Neutrophil (primary cell): ENCODE results near the gene WTAP.
"Not testable (repeated sequence)": the region's sequence is repeated elsewhere in the genome, so short reads cannot be mapped to it uniquely, and the experiment has no call there.

Experiments
- H3K27ac ChIP-seq: fragments of 200-600 bp; sonication (generic); 2 replicates; pipeline ENCODE4 v1.5.1; 2016; ENCODE audit warnings: mild to moderate bottlenecking, moderate library complexity
- H3K27me3 ChIP-seq: fragments of 200-600 bp; sonication (generic); 2 replicates; pipeline ENCODE4 v1.6.0; 2016; ENCODE audit warnings: mild to moderate bottlenecking
- H3K36me3 ChIP-seq: fragments of 200-600 bp; sonication (generic); 2 replicates; pipeline ENCODE4 v1.5.1; 2017
- H3K4me1 ChIP-seq, 2 experiments: fragments of 200-600 bp in 1 of 2; sonication (generic) in 1 of 2; 1 replicate in 1 of 2; 2 replicates in 1 of 2; pipeline versions ENCODE4 v1.5.1 to v1.6.1; 2013 to 2016; ENCODE audit warnings: low read depth in 1 of 2, low read length in 1 of 2, mild to moderate bottlenecking in 1 of 2, moderate library complexity in 1 of 2; ENCODE audit not compliant: control insufficient read depth in 1 of 2, insufficient read depth in 1 of 2
- H3K4me3 ChIP-seq, 2 experiments: fragments of 200-600 bp in 1 of 2; sonication (generic) in 1 of 2; 1 replicate in 1 of 2; 2 replicates in 1 of 2; pipeline ENCODE4 v1.5.1; 2013 to 2016; ENCODE audit warnings: low read depth in 1 of 2, low read length in 1 of 2, mild to moderate bottlenecking in 1 of 2, moderate library complexity in 1 of 2
- H3K9me3 ChIP-seq: fragments of 200-600 bp; sonication (generic); 2 replicates; pipeline ENCODE4 v1.5.1; 2016
- CTCF ChIP-seq: fragments of 200-600 bp; sonication (generic); IDR thresholded peaks from 2 replicates; pipeline ENCODE4 v1.5.1; 2016; ENCODE audit warnings: antibody characterized with exemption

The WTAP gene

GRCh38 chr6:159686703-159687102 lies 40.6 kb upstream of the WTAP start:
- Histone ChIP-seq H3K4me3 (peak overlapping the region; percentile 25 to 40), H3K27ac (peak overlapping the region; percentile 35), H3K9me3 (peaks cover 32% of the 10 kb centered on the region), H3K4me1 (peaks cover 84 to 89% of the 10 kb centered on the region in 2 experiments), H3K36me3 (peaks cover 100% of the 10 kb centered on the region), H3K27me3 (no peaks in the 10 kb centered on the region)
- no peak for TF ChIP-seq CTCF

- peaks cover 77 to 89% of the 10 kb centered on the region in 2 experiments for H3K4me1 ChIP-seq
- peaks cover 26% of the 10 kb centered on the region for H3K9me3 ChIP-seq
- peaks cover 100% of the 10 kb centered on the region for H3K36me3 ChIP-seq
- peak overlapping the region; percentile 98 for H3K27ac ChIP-seq
- H3K4me3 ChIP-seq = peak overlapping the region; percentile 25 to 40
- H3K27me3 ChIP-seq = no peaks in the 10 kb centered on the region
- no peak for TF ChIP-seq CTCF
Observed at GRCh38 chr6:159687341-159687740, 40.0 kb upstream of the WTAP start.

GRCh38 chr6:159688266-159688905 lies 38.9 kb upstream of the WTAP start:
- peaks cover 18% of the 10 kb centered on the region for H3K9me3 ChIP-seq
- H3K4me3 ChIP-seq = peak overlapping the region; percentile 93
- peaks cover 96% of the 10 kb centered on the region for H3K36me3 ChIP-seq
- peak overlapping the region; percentile 98 for H3K27ac ChIP-seq
- no peak for TF ChIP-seq CTCF
- peaks cover 67 to 81% of the 10 kb centered on the region in 2 experiments for H3K4me1 ChIP-seq
- no peaks in the 10 kb centered on the region for H3K27me3 ChIP-seq

- TF ChIP-seq CTCF = no peak
- peaks cover 13% of the 10 kb centered on the region for H3K9me3 ChIP-seq
- H3K27ac ChIP-seq = peak overlapping the region; percentile 98
- H3K4me1 ChIP-seq = peaks cover 61 to 77% of the 10 kb centered on the region in 2 experiments
- H3K4me3 ChIP-seq = peak overlapping the region; percentile 93
- H3K27me3 ChIP-seq = no peaks in the 10 kb centered on the region
- peaks cover 90% of the 10 kb centered on the region for H3K36me3 ChIP-seq
Observed at GRCh38 chr6:159689001-159689400, 38.3 kb upstream of the WTAP start.

GRCh38 chr6:159690135-159690534 lies 37.2 kb upstream of the WTAP start:
- H3K9me3 ChIP-seq, H3K27me3 ChIP-seq: not testable (repeated sequence)
- peaks cover 62 to 78% of the 10 kb centered on the region in 2 experiments for H3K4me1 ChIP-seq
- peak overlapping the region; percentile 93 for H3K4me3 ChIP-seq
- peaks cover 79% of the 10 kb centered on the region for H3K36me3 ChIP-seq
- peak overlapping the region; percentile 98 for H3K27ac ChIP-seq

- Histone ChIP-seq H3K36me3 (peaks cover 67% of the 10 kb centered on the region), H3K9me3 (peaks cover 1% of the 10 kb centered on the region), H3K4me1 (peaks cover 63 to 78% of the 10 kb centered on the region in 2 experiments), H3K27ac (peak overlapping the region; percentile 98), H3K27me3 (no peaks in the 10 kb centered on the region), H3K4me3 (peak overlapping the region; percentile 93)
- TF ChIP-seq CTCF = peak; percentile 98
Observed at GRCh38 chr6:159691133-159691962, 36.0 kb upstream of the WTAP start.
